GM18909 (cell line): ENCODE measurements around the gene VANGL1.

Experiments used
- ATAC-seq: cut with Tn5 transposase; IDR thresholded peaks from one replicate; pipeline ENCODE4 v1.9.1; 2021; ENCODE audit warnings: mild to moderate bottlenecking; ENCODE audit not compliant: unreplicated experiment, poor library complexity

The VANGL1 gene

DNA sequence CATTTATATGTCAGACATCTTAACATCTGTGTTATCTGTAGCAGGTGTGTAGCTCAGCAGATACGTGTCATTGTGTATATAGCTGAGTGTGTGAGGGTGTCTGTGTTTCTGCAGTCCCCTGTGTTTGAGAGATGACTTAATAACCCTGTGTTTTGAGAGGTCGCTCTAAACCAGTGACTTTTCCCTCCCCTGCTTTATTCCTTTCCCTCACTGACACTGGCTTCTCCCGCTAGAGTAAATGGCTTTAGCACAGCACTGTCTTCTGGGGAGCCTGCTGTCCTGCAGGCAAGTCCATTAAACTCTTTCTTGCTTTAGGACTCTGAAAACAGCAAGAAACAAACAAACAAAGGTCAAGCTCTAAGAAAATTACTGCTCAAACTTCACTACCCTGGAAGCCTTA is 53.0 kb downstream of the VANGL1 start:
- ATAC-seq: no peak

DNA sequence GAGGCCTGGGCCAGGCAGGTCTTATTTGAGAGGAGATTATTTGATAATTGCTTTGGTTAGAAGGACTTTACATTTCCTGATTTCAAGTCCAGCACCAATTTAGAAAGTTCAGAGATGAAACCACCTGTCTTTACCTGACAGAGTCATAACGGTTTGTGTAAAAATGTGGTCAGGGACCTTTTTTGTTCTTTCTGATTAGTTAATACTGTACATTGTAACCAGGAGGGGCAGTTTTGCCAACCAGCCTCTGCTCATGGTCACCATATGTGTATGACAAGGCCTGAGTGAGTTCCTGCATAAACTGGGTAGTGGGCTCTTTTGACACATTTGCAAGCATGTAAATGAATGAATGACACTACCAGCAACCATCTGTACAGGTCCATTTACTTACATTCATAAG is 55.8 kb downstream of the VANGL1 start:
- ATAC-seq: no peak

DNA sequence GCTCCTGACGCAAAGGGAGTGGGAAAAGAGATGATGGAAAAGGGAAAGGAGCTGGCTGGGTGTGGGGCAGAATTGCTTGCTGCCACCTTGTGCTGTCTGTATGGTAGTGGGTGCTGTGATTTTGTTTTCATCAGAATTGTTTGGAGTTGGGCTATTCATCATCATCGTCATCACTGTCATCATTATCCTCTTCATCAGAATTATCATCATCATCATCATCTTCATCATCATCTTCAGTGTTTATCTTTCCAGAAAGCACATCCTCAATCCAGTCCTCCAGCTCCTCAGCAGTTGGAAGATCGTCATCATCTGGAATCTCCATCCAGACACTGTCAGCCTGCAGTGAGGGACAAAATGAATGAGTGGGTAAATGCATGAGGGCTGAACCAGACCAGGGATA is 59.3 kb downstream of the VANGL1 start:
- ATAC-seq: no peak

DNA sequence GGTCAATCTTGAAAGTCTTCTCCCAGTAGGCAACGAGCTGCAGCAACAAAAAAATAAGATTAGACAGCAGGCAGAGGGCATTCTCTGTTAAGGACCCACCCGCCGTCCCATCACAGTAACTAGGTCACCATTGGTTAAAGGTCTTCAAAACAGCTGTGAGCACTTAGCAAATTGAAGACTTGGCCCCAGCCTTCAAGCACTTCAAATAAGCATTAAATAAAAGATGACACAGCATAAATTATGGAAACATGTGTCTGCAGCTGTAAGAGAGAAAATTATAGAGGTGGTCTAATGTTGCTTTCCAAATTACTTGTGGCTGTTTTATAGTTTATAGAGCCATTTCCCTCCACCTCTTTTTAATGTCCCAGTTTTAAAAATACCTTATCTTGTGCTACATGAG is 61.2 kb downstream of the VANGL1 start:
- ATAC-seq: no peak

DNA sequence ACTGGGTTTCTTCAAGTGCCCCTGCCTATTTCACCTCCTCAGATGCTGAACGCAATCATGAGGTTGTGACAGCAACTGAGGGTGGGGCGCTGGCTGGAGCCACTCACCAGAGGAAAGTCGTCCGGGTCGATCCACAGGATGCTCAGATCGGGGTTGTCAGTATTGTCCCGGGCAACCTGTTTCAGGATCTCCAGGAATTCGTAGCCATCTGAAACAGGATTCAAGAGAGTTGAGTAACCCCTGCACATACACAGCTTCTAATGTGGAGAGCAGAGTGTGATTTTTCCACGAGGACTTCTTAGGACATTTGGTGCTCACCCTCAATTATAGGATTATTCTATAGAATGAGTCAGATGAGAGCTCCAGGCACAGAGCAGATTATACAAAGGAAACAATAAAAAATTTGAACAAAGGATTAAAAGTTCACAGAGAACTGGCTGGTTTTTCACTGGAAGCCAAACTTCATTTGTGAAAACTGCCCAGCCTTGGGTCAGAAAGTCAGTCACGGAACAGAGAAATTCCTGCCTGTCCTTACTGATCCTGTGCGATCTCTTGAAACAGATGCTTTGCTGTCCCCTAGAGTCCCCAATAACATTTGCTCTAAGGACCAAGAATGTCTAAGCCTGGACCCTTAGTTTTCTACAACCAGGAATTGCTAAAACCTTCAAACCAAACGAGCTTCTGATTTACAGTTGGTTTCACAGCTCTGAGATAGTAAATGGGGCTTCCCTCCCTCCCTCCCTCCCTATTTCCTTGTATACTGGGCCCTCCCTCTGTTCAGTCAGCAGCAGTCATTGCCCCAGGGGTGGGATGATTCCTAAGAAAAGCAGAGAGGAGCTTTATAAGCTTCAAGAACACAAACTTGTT is 63.5 kb downstream of the VANGL1 start:
- no peak for ATAC-seq

DNA sequence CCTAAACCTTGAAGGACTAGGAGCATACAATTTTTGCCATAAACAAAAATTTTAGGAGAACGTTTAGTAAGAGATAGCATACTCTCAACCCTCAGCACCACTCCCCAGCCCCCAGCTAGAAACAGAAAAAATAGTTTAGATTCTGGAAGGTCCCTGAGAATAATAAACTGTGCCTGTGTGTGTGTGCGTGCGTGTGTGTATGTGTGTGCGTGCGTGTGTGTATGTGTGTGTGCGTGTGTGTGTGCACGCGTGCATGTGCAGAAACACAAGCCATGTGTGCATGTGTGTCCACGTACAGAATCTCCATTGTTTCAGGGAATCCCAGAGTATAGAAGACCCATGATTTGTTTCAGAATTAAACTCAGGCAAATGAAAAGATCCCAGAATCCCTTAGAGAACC is 64.2 kb downstream of the VANGL1 start:
- no peak for ATAC-seq

DNA sequence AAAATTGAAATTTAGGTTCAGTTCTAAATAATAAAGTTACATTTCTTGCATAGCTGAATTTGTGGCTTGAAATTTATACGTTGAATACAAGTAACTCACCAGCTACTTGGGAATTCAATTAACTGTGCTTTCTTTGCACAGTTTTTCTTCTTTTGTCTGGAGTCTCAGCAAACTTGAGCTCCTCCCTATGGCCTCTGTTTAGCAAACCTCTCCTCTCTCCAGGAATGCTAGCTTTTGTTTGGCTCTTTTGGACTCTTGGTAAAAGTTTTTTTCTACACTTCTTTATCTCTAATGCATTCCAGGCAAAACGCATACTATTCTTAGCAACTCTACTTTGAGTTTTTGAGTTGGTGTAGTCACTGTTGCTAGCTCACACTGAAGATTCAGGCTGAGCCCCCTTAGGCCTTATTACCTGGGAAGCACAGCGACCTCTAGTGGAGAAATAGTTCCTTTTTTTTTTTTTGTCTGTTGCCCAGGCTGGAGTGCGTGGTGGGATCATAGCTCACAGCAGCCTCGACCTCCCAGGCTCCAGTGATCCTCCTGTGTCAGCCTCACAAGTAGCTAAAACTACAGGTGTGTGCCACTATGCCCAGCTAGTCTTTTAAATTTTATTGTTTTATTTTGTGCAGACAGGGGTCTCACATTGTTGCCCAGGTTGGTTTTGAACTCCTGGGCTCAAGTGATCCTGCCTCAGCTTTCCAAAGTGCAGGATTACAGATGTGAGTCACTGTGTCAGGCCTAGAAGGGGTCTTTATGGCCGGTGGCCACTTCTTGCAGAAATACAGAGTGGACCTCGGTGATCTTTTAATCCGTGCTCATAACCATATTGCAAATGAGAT is 65.0 kb downstream of the VANGL1 start:
- ATAC-seq: no peak

DNA sequence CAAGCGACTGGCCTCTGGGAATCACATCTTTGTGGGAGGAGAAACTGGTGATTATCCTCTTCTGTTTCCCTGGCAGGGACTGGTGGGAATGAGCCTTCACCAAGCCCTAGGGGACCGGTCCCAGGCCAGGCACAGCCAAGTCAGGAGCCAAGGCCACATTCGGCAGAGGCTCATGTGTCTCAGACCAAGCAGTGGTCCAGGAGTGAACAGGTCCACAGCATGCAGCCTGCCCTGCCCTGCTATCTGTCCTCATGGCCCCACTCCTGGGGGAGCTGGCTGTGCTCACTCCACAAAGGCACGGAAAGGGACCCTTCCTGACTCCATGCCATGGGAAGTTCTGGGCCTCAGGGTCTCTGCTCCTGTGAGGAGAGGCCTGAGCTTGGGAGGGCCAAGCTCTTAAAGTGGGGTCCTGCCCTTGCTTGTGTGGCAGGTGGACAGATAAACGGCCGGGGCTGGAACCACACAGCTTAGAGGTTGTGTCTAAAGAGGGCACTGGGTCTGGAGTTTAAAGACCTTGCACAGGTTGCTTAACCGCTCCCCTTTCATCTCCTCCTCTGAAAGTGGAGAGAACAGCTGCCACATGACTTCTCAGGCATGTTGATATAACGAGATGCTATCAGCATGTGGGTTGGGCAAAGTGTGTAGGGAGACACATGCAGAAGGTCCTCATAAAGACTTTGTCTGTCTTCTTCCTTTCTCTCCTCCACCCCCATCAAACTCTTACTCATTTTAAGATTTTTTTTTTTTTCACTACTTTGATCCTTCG is 69.3 kb downstream of the VANGL1 start:
- ATAC-seq: no peak

DNA sequence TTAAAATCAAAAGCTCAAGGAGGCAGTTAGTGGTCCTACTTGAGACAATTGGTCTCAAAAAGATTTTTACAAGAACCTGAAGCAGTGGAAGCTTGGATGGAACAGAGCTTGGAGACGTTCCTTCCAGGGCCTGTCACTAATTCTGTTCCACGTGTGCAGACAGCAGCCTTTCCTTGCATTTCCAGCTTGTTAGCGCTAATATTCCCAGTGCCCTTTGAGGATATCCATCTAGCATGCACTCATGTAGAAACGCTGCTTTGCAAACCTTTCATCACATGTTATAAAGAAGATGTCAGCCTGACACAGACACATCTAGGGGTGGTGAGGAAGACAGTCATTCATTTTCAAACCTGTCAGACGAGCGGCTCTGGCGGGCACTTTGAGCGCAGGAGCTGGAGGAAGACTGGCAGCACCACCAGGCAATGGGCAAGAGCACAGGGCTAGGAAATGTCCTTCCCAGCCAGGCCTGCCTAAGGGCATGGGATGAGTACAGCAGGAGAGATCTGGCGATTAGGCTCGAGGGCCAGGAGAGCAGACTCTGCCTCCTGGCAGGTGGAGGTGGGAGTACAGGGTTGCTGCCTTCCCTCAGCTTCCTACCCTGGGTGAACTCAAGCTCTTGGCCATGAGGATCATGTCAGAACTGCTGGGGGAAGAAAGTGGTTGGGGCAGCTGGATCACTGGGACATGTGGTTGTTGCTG is 71.3 kb downstream of the VANGL1 start:
- no peak for ATAC-seq

DNA sequence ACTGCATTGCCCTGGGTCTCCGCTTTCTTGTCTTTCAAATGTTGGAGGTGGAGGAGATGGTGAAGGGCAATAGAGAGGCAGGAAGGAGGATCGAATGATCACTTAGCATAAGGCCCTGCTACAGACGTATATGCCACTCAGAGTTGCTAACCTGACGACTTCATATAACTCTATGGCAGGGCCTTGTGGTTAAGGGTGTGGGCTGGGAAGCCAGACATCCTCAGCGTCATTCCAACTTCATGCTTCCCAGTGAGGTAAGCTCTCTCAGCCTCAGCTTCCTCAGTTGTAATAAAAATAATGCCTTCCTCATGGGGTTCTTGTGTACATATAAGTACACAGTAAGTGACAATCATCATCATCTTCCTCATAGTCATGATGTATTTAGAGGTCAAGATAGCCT is 72.1 kb downstream of the VANGL1 start:
- no peak for ATAC-seq

DNA sequence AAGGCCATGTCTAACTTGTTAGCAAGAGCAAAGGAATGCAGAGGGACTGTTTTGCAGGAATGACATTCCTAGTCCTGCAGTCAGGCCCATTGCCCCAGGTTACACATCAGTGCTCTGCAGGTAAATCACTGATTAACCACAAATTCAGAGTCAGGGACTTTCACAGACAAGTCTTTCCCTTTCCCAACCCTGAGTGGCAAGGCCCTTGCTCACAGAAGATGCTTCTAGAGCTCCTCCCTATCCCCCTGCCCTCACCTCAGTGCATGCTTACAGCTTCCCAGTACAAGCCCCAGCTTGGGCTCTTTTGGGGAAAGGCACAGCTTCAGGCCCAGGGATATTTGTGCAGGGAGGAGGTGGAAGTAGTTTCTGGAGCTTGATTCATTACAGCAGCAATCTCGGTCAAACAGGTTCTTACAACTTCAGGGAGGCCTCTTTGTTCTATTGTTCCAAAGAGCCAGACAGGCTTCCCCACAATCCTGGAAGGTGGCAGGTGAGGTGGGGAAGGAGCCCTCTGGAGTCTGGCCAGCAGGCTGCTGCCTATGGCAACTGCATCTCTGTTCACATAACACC is 72.9 kb downstream of the VANGL1 start:
- no peak for ATAC-seq

DNA sequence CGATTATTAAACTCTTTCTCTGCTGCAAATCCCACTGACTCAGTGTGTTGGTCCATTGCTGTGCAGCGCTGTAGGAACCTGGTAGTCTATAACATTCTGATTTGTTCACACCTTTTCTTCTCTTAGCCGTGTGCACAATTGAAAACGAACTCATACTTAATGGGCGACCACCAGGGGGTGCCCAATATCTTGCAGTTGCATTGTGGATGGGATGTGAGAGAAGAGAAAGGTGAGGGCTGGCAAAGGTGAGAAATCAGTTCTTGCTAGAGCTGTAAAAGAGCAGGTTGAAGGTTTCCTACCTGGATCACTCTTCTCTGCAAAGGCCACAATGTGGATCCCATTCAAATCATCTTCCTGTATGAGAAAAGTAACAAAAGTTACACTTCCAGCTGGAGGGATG is 75.8 kb downstream of the VANGL1 start:
- no peak for ATAC-seq

DNA sequence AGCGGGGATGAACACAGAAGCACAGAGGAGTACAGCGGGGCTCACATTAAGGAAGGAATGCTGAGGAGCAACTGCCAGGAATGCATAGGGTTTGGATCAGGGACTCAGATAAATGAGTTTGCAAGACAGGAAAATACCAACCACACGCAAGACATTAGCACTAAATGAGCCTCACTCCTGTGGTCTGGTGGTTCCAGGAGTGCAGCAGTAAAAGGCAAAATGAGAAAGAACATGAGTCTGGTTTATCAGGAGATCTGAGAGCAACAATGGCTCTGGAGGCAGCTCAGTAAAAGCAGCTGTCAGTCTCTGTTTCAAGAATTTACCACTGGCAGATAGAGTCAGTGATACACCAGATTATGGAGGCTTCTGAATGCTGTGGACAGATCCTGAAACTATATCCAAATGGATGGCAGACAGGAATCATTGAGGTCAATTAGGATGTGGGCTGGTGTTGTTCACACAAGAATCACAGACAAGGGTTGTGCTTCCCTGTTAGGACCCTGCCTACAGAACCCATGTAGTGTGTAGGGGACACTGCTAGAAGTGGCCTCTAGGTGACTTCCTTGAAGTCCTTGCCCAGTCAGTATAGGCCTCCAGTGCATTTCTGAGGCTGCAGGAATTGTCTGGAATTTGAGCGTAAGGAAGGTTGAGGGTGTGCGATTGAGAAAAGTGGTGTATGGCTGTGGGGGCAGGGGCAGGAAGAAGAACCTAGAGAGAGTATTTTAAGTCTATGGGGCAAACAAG is 76.4 kb downstream of the VANGL1 start:
- no peak for ATAC-seq

DNA sequence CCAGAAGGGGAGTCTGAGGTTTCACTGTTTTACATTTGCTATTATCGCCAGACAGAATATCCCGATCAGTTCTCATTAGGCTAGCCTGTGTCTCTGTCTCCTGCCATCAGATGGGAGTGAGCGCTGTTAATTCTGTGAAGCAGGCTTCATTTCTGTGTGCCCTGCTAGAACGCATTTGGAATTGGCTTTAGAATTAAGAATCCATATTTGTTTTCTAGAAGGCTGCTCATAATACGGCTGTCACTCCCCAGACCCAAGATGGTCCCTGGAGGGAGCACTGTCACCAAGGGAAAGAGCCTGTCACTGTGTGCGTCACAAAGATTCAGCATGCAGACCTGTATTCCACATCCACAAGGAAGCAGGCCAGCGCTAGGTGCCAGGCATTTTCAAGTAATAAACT is 77.5 kb downstream of the VANGL1 start:
- ATAC-seq: no peak

DNA sequence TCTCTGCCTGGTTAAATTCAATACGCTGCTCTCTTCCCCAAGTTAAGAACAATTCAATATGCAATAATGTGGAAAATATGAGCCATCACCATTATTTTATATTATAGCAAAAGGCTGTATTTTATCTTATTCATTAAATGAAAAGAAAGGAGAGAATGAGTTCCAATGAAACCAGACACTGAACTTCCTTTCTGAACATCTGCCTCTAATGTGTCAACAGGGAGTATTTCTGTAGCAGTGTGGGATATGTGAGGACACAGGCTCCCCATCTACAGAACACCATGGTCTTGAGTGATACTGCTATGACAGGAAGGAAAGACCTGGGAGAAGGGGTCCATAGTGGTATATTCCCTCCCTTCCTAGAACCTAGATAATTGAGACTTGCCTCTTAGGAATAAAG is 80.5 kb downstream of the VANGL1 start:
- no peak for ATAC-seq

DNA sequence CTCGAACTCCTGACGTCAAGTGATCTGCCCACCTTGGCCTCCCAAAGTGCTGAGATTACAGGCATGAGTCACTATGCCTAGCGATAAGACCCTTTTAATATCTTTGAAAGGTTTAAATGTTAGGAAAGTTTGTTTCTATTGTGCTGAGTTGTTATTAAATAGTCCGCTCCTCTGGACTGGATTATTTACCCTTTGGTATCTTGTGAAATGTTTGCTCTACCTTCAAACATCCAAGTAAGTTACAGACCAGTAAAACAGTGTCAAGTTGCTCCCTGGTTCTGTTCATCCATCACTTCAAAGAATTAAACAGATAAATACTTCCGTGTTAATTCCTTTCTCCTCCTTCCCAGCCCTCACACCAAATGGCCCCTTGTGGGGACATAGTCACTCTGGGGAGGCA is 82.0 kb downstream of the VANGL1 start:
- no peak for ATAC-seq

DNA sequence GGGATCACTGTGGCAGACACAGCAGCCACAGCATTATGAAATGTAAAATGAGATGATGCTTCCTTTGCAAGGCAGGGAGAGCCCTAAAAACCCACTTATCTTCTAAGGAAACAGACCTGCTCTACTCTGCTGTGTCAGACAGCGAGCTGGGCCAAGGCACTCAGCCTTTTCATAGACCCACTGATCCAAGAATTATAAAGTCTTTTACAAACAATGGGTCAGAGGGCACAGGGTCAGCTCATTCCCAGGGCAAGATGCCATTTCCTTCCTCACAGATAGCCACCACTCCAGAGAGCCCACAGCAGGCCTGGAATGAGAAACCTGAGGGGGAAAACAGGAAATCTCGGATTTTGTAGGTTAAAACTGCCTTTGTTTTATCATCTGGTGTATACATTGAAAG is 83.8 kb downstream of the VANGL1 start:
- no peak for ATAC-seq

DNA sequence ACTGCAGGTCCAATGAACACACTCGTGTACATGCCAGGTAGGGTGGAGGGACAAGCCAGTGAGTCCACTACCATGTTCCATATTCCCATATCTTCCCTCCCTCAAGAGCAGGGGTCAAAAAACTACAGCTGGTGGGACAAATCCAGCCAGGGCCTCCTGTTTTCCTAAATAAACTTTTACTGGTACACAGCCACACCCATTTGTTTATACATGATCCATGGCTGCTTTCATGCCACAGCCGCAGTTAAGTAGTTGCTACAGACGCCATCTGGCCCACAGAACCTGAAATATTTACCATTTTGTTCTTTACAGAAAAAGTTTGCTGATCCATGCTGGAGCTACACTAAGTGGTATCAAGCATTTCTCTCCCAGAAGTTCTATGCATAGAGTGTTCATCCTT is 84.4 kb downstream of the VANGL1 start:
- ATAC-seq: no peak

DNA sequence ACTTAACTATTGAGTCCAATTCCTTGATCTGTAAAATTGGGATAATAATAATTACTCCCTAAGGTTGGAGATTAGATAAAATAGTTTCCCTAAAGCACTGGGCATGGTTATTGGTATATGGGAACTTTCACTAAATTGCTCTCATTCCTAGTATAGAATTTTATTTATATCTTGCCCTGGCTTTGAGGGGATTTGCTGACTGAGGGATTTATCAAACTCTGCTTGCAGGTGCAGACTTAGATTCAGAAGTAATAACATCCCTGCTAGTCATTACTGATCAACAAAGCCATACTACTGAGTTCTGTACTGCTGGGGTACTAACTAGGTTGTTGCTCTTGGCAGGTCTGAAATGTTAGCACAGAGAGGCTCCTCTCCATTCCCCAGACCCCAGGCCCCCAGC is 84.8 kb downstream of the VANGL1 start:
- no peak for ATAC-seq
